HG03469 (cell line): ENCODE measurements around the gene EPM2A.
"Not testable (repeated sequence)": the region's sequence is repeated elsewhere in the genome, so short reads cannot be mapped to it uniquely, and the experiment has no call there.

Experiments
- ATAC-seq: cut with Tn5 transposase; IDR thresholded peaks from one replicate; pipeline ENCODE4 v1.9.1; 2021; ENCODE audit warnings: mild to moderate bottlenecking, moderate library complexity, moderate number of reproducible peaks; ENCODE audit not compliant: unreplicated experiment

The EPM2A gene

GRCh38 chr6:145731447-145731846, 3.9 kb downstream of the EPM2A start:
- no peak for ATAC-seq

- no peak for ATAC-seq
Observed at GRCh38 chr6:145729887-145730286, 5.4 kb downstream of the EPM2A start.

GRCh38 chr6:145728444-145729385, 6.6 kb downstream of the EPM2A start:
- ATAC-seq, result no peak

GRCh38 chr6:145727817-145728388, 7.4 kb downstream of the EPM2A start:
- no peak for ATAC-seq

- ATAC-seq, result no peak
Observed at GRCh38 chr6:145725570-145725969, 9.8 kb downstream of the EPM2A start.

GRCh38 chr6:145723646-145724045, 11.7 kb downstream of the EPM2A start:
- ATAC-seq, result no peak

- ATAC-seq, result no peak
Observed at GRCh38 chr6:145722190-145722589, 13.1 kb downstream of the EPM2A start.

GRCh38 chr6:145721144-145721543, 14.2 kb downstream of the EPM2A start:
- no peak for ATAC-seq

GRCh38 chr6:145715426-145715825, 19.9 kb downstream of the EPM2A start:
- ATAC-seq, result no peak

- ATAC-seq, result no peak
Observed at GRCh38 chr6:145714731-145715130, 20.6 kb downstream of the EPM2A start.

- no peak for ATAC-seq
Observed at GRCh38 chr6:145713773-145714172, 21.5 kb downstream of the EPM2A start.

GRCh38 chr6:145711372-145711771, 23.9 kb downstream of the EPM2A start:
- no peak for ATAC-seq

- no peak for ATAC-seq
Observed at GRCh38 chr6:145707397-145707796, 27.9 kb downstream of the EPM2A start.

GRCh38 chr6:145705561-145705960, 29.8 kb downstream of the EPM2A start:
- no peak for ATAC-seq

GRCh38 chr6:145704143-145704781, 31.1 kb downstream of the EPM2A start:
- no peak for ATAC-seq

- no peak for ATAC-seq
Observed at GRCh38 chr6:145699462-145699861, 35.9 kb downstream of the EPM2A start.

GRCh38 chr6:145697401-145697800, 37.9 kb downstream of the EPM2A start:
- not testable (repeated sequence) for ATAC-seq

- no peak for ATAC-seq
Observed at GRCh38 chr6:145694083-145694737, 41.1 kb downstream of the EPM2A start.

GRCh38 chr6:145690969-145691368, 44.4 kb downstream of the EPM2A start:
- ATAC-seq, result no peak

- ATAC-seq, result no peak
Observed at GRCh38 chr6:145689529-145689928, 45.8 kb downstream of the EPM2A start.

- ATAC-seq, result no peak
Observed at GRCh38 chr6:145688493-145688905, 46.8 kb downstream of the EPM2A start.
